Stromal cell of bone marrow (primary cell): ENCODE results near the gene TM4SF4.
"Not testable (repeated sequence)": the region's sequence is repeated elsewhere in the genome, so short reads cannot be mapped to it uniquely, and the experiment has no call there.

Experiments used
- DNase-seq: peaks from one replicate; pipeline ENCODE4 v3.0.0-alpha.2; 2012; ENCODE audit warnings: low read depth

The TM4SF4 gene

GRCh38 chr3:149474250-149474817 is at the start of gene TM4SF4:
TM4SF4 (plus strand) TSS chr3:149474697; CDS start chr3:149474878, 181 bp downstream.
- no peak for DNase-seq

GRCh38 chr3:149424918-149425317 is 49.6 kb upstream of the TM4SF4 start:
- DNase-seq = no peak

GRCh38 chr3:149426325-149426724 is 48.2 kb upstream of the TM4SF4 start:
- no peak for DNase-seq

GRCh38 chr3:149428087-149428486 is 46.4 kb upstream of the TM4SF4 start:
- DNase-seq = no peak

GRCh38 chr3:149430216-149430615 is 44.3 kb upstream of the TM4SF4 start:
- no peak for DNase-seq

- DNase-seq = no peak
Observed at GRCh38 chr3:149432149-149432548, 42.3 kb upstream of the TM4SF4 start.

- no peak for DNase-seq
Observed at GRCh38 chr3:149435996-149436885, 38.3 kb upstream of the TM4SF4 start.

- DNase-seq = no peak
Observed at GRCh38 chr3:149437286-149437685, 37.2 kb upstream of the TM4SF4 start.

GRCh38 chr3:149437710-149438109 is 36.8 kb upstream of the TM4SF4 start:
- DNase-seq = no peak

- no peak for DNase-seq
Observed at GRCh38 chr3:149438981-149439380, 35.5 kb upstream of the TM4SF4 start.

GRCh38 chr3:149441642-149442041 is 32.9 kb upstream of the TM4SF4 start:
- DNase-seq = no peak

GRCh38 chr3:149442043-149442442 is 32.5 kb upstream of the TM4SF4 start:
- no peak for DNase-seq

GRCh38 chr3:149442851-149443544 is 31.5 kb upstream of the TM4SF4 start:
- DNase-seq = no peak

GRCh38 chr3:149443545-149443912 is 31.0 kb upstream of the TM4SF4 start:
- no peak for DNase-seq

GRCh38 chr3:149444867-149445266 is 29.6 kb upstream of the TM4SF4 start:
- not testable (repeated sequence) for DNase-seq

- DNase-seq = no peak
Observed at GRCh38 chr3:149448331-149448831, 26.1 kb upstream of the TM4SF4 start.

- DNase-seq = no peak
Observed at GRCh38 chr3:149449182-149449581, 25.3 kb upstream of the TM4SF4 start.

GRCh38 chr3:149449799-149450198 is 24.7 kb upstream of the TM4SF4 start:
- DNase-seq = no peak

- no peak for DNase-seq
Observed at GRCh38 chr3:149450281-149450680, 24.2 kb upstream of the TM4SF4 start.

GRCh38 chr3:149452036-149452435 is 22.5 kb upstream of the TM4SF4 start:
- DNase-seq = no peak

- no peak for DNase-seq
Observed at GRCh38 chr3:149453140-149453805, 21.2 kb upstream of the TM4SF4 start.

GRCh38 chr3:149454746-149455145 is 19.8 kb upstream of the TM4SF4 start:
- DNase-seq = no peak
